GM19193 (cell line): ENCODE measurements around the gene BBIP1.

Experiments
- POLR2A ChIP-seq: IDR thresholded peaks from 4 replicates; pipeline ENCODE4 v1.6.1; 2011; ENCODE audit not compliant: insufficient read depth, insufficient read length; ENCODE audit errors: extremely low read depth

BBIP1 gene

DNA sequence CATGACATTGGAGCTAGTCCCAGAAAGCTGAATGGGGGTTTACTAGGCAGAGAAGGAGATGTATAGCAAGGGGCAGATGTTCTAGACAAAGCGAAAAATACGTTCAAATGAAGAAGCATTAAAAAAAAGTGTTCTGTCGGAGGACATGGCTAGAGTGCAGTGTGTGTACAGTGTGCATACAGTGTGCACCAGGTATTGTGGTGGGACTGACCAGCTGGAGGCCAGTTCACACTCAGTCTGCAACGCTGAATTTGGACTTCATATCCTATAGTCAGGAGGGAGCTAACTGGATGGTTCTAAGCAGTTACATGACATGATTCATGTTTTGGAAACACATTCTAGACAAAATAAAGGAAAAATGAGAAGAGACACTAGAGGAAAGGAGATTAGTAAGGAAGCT lies 8.8 kb downstream of the BBIP1 start:
- TF ChIP-seq POLR2A: no peak

DNA sequence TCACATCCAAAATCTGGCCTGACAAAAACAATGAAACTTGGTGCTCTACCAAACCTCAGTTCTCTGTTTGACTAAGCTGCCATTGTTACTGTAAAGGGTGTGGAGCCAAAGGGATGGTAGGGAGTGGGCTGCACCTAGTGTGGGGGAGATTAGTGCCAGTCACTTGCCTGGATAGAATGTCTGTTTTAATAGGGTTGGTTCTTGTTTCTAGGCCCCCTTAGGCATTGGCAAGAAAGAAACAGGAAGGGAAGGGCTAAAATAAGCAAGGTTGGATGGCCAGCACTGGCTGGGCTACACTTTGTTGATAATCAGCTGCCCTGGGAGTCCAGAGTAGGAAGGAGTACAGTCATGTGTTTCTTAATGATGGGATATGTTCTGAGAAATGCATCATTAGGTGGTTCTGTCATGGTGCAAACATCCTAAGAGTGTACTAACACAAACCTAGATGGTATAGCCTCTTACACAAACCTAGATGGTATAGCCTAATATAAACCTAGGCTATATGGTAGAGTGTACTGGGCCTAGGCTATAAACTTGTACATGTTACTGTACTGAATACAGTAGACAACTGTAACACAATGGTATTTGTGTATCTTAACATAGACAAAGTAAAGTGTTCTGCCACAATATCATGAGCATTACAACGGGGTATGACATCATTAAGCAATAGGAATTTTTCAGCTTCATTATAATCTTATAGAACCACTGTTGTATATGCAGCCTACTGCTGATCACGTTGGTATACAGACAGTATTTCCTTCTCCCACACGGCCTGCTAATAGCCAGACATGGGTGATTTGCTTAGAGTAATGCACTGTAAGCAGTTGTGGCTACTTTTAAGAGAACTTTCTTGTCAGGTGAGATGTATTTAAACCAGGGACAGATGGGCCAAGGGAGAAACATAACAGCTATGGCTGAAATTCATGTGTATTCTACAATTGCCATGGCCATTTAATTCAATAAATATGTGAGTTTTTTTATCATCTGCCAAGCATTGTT lies 15.4 kb downstream of the BBIP1 start:
- no peak for TF ChIP-seq POLR2A

DNA sequence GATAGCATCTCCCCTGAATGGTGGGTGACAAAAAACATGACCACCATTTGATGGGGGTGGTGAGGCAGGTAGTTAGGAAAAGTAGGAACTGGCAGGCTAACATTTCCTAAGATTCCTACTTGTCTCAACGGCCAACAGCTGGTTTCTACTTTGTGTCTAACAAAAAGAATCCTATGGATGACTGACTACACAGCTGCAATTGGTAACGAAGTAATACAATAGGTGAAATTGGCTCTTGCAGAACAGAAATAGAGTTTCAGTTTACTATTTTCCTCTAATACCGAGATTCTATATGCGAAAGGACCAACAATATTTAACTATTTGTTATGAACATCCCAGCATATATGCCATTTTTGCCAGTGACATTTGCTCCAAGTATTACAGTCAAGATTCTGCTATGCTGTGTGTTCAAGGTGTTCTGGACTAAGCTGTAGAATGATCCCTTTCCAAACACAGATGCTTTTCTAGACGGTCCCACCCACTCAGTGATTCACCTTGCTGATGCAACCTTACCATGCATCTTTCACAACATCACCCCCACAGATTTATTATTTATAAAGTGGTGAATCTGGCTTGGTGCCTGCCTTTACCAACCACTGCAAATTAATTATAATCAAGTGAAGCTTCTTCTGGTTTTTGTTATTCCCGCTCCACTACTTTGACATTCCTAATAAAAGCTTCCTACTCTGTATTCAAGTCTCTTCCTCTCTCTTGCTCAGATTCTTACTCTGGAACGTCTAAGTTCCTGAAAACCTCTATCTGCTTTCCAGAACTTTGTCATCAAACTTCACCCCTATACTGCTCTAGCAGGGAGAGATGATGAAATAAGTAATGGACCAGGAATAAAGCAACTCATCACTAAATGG lies 16.8 kb downstream of the BBIP1 start:
- no peak for TF ChIP-seq POLR2A

DNA sequence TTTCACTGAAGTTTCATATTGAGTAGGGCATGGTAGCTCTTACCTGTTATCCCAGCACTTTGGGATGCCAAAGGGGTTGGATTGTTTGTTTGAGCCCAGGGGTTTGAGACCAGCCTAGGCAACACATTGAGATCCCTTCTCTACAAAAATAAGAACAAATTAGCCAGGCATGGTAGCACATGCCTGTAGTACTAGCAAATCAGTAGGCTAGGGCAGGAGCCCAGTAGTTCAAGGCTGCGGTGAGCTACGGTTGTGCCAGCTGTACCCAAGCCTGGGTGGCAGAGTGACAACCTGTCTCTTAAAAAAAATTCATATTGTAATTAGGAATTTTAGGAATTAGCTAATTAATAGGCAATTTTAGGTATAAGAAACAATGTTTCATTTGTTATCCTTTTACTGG lies 18.0 kb downstream of the BBIP1 start:
- no peak for TF ChIP-seq POLR2A

DNA sequence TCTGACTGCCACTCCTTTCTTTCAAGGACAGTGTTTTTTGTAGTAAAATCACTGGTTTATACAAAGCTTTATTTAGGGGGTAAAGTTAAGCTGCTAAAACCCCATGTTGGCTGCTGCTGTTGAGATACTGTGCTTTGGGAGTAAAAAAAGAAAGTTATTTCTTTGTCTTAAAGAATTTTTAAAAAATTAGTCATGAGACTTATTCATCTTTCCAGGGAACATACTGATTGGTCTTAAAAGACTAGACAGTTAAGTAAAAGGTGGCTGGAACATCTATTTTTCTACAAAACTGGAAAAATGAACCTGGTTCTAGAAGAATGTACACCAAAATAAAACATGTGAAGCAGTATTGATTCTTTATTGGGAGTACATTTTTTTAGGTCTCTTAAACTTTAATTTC lies 20.6 kb downstream of the BBIP1 start:
- TF ChIP-seq POLR2A: no peak

DNA sequence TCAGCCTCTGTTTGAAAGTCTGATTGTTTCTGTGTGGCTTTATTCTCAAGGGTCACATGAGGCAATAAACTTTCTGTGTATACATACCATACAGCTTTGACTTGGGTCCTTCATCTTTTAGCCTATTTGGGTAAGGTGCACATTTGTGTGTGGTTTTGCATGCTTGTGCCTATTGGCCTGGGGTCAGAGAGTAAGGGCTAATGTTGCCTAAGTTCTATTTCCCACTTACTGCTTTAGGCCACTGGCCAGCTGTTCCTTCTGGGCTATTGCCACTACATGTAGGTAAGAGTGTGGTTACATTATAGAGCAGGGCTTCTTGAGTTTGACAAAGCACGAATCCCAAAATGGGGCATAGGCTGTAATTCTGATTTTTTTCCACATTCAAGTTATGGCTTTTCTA lies 21.8 kb downstream of the BBIP1 start:
- no peak for TF ChIP-seq POLR2A

DNA sequence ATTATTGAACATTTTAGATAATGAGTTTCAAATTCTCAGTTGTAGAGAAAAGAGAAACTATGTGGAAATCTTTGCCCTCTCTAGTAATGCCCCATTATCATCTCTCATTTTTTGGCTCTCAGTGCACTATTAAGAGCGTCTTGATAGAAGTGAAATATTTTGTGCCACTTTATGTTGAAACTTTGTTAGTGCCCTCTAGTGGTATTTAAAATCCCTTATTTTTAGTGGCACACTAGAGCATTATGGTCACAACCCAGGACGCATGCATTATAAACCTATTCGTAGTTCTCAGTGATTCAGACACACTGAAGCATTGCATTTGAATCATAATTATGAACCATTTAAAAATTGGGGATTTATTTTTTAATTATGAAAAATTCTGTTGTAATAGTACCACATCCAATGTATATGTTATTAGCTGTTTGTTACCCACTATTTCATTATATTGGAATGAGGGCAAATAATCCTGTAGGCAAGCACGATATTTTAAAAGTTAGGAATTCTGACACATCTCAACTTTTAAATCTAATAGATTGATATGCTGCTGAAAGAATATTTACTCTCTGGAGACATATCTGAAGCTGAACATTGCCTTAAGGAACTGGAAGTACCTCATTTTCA lies 25.3 kb downstream of the BBIP1 start:
- TF ChIP-seq POLR2A: no peak

DNA sequence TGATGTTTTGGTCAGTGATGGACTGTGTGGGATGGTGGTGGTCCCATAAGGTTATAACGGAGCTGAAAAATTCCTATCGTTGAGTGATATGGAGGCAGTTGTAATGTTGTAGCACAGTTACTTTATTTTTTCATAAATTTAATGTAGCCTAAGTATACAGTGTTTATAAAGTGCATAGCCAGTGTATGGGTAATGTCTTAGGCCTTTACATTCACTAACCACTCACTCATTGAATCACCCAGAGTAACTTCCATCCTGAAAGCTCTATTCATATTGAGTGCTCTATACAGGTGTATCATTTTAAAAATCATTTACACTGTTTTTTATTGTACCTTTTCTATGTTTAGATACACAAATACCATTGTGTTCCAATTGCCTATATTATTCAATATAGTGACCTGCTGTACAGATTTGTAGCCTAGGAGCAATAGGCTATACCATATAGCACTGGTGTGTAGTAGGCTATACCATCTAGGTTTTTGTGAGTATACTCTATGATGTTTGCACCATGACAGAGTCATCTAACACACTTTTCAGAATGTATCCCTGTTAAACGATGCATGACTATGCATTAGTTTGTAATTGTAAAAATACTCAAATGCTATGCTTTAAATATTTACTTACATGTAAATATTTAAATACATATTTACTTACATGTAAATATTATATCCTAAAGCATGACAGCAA lies 26.2 kb downstream of the BBIP1 start:
- no peak for TF ChIP-seq POLR2A

DNA sequence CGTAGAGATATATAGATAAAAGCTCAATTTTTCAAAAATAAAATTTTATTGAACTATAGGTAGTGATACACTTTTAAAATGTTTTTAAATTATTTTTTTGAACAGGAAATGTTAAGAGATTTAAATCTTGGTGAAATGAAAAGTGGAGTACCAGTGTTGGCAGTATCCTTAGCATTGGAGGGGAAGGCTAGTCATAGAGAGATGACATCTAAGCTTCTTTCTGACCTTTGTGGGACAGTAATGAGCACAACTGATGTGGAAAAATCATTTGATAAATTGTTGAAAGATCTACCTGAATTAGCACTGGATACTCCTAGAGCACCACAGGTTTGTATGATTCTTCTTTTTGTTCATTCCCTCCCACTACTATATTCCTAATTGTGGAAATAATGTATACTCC lies 31.4 kb downstream of the BBIP1 start:
- no peak for TF ChIP-seq POLR2A

DNA sequence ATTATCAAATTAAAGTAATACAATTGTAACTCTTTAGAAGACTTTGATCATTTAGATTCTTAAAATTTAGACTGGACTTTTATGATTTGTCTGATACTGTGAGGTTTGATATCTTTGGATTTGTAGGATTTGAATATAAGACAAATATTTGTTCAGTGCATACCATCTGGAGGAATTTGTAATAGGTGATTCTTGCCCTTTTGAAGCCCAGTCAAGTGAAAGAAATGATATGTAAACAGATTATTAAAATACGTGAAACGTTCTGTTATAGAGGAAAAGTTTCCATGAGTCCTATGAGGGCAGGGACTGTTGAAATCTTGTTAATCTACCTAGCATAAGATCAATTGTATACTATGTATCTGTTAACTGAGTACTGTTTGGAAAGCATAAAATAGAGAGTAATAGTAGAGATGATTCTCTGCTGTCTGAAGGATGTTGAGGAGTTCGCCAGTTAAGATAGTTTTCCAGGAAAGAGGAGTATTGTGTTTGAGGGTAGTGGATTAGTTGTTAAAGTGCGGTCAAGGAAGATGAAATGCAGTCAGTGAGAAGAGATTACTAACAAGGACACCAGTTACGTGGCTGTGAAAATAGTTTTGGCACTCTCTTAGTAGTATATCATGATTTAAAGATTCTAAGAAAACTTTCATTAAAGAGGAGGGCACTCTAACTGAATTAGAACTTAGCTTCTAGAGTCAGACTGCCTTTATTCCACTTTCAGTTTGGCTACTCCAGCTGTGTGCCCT lies 32.9 kb downstream of the BBIP1 start:
- TF ChIP-seq POLR2A: no peak

DNA sequence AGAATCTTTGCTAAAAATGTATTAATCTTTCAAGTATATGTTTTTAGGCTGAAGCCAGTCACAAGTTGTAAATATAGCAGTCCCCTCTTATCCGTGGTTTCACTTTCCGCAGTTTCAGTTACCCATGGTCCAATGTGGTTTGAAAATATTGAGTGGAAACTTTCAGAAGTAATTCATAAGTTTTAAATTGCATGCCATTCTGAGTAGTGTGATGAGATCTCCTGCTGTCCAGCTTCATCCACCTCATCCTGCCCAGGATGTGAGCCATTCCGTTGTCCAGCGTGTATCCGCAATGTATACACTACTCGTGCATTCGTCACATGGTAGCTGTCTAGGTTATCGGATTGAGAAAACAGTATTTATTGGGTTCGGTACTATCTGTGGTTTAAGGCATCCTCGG lies 35.1 kb downstream of the BBIP1 start:
- no peak for TF ChIP-seq POLR2A

DNA sequence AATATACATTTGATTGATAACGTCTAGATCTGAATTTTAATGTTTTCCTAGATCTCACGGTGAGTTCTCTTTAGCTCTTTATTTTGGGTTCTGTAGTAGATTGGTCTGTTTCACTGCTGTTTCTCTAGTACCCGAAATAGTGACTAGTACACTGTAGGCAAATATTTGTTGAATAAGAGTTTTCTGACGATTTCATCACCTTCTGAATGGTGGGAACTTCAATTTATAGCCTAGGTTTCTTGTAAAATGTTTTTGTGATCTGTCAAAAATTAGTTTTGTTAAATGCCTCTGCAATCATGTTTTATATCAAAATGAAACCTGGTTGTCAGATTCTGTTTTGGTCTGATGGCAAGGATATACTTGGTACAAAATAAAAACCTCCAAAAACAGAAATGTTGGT lies 37.1 kb downstream of the BBIP1 start:
- no peak for TF ChIP-seq POLR2A

DNA sequence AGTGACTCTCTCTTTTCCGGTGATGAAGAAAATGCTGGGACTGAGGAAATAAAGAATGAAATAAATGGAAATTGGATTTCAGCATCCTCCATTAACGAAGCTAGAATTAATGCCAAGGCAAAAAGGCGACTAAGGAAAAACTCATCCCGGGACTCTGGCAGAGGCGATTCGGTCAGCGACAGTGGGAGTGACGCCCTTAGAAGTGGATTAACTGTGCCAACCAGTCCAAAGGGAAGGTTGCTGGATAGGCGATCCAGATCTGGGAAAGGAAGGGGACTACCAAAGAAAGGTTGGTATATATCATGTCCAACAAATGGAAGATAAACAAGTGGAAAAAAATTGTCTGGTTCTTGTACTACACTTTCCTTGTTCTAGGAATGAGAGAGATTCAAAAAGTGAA lies 37.7 kb downstream of the BBIP1 start:
- TF ChIP-seq POLR2A: no peak

DNA sequence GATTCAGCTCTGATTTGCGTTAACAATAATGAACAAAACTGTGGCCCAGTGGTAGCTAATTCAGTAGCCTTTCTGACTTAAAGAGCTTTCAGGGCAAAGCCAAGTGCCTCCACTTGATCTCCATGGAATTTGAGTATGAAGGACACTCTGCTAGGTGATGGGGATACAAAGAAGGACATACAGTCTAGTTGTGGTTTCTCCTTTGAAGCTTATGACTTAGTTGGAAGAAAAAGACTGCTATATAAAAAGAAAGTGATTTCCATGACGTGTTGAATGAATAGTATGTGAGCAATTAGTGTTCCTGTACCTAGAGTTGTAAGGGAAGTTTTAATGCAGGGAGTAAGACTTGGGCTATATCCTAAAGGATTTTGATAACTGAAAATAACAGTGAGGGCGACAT lies 39.0 kb downstream of the BBIP1 start:
- no peak for TF ChIP-seq POLR2A

DNA sequence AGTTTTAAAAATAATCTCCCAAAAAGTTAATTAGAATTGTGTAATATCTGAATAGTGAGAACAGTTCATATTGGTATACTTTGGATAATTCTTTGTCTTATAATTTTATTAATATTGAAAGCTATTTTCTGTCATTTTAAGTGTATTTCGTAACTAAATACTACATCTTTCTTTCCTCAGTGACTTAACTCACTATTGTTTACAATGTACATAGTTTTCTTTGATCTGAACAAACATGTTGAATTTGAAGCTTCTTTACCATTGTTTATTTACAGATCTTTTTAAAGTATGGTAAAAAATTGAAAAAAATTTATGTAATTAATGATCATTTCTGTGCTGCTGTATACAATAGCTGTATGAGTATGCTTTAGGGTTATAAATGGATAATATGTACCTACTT lies 42.2 kb downstream of the BBIP1 start:
- TF ChIP-seq POLR2A: no peak

DNA sequence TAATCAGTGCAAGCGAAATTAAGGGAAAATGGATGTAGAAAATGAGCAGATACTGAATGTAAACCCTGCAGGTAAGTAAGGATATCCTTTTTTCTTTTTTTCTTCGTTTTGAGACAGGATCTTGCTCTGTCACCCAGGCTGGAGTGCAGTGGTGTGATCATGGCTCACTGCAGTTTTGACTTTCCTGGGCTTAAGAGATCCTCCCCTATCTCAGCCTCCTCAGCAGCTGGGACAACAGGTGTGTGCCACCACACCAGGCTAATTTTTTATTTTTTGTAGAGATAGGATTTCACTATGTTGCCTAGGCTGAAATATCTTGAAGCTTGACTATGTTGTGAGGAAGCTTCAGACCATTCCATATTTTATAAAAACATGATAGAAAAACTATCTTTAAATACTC lies 43.0 kb downstream of the BBIP1 start:
- no peak for TF ChIP-seq POLR2A
